Prostate gland (tissue), 2 donors: ENCODE results near the gene POU3F2.

Experiments
- POLR2A ChIP-seq: fragments of 450-650 bp; IDR thresholded peaks from one replicate; pipeline ENCODE4 v1.6.1; 2016; ENCODE audit warnings: antibody characterized with exemption, mild to moderate bottlenecking
- POLR2AphosphoS5 ChIP-seq: sonication (generic); formaldehyde crosslinking; IDR thresholded peaks from one replicate; pipeline ENCODE4 v1.6.1; 2017; ENCODE audit warnings: antibody characterized with exemption
- TF ChIP-seq, protein P1 (sequence below), 4 experiments: fragments of 200-600 bp in 2 of 4; fragments of 450-650 bp in 2 of 4; sonication (generic) in 2 of 4; IDR thresholded peaks; 1 replicate in 3 of 4; 2 replicates in 1 of 4; pipeline ENCODE4 v1.5.1; 2016 to 2019; ENCODE audit warnings: antibody characterized with exemption in 4 of 4, mild to moderate bottlenecking in 2 of 4, moderate library complexity in 2 of 4

GRCh38 chr6:98885330-98885729 is 51.0 kb downstream of the POU3F2 start:
- no peak for TF ChIP-seq POLR2A
- TF ChIP-seq, protein P1, sequence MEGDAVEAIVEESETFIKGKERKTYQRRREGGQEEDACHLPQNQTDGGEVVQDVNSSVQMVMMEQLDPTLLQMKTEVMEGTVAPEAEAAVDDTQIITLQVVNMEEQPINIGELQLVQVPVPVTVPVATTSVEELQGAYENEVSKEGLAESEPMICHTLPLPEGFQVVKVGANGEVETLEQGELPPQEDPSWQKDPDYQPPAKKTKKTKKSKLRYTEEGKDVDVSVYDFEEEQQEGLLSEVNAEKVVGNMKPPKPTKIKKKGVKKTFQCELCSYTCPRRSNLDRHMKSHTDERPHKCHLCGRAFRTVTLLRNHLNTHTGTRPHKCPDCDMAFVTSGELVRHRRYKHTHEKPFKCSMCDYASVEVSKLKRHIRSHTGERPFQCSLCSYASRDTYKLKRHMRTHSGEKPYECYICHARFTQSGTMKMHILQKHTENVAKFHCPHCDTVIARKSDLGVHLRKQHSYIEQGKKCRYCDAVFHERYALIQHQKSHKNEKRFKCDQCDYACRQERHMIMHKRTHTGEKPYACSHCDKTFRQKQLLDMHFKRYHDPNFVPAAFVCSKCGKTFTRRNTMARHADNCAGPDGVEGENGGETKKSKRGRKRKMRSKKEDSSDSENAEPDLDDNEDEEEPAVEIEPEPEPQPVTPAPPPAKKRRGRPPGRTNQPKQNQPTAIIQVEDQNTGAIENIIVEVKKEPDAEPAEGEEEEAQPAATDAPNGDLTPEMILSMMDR (IDR thresholded peaks at IDR 0.05) = no peak
- TF ChIP-seq POLR2AphosphoS5 = no peak
